ENCODE data around the gene SLC35G2. TPM values are rescaled to one million over a fixed set of nuclear protein-coding genes. Genes with fewer than 3 reads are reported as not detected.

Gene SLC35G2
- total RNA-seq, 3 donors from 2014 or later = 0.41 to 2.4 (median 1.9) TPM

GRCh38 chr3:136802481-136802996 lies 16.4 kb upstream of the SLC35G2 start:
- H3K9me3 ChIP-seq = no peaks in the 10 kb centered on the region
- TF ChIP-seq CTCF (IDR thresholded peaks at IDR 0.05) = no peak
- DNase-seq = peak in 1 of 3 donors; percentile 31
- intact Hi-C loops (cut with DNase I, micrococcal nuclease) = no loop called here
- H3K4me1 ChIP-seq (ENCODE audit: low read depth) = no peaks in the 10 kb centered on the region
- no peak overlapping the region for H3K4me3 ChIP-seq
- ATAC-seq = peak; percentile 87
- H3K36me3 ChIP-seq (ENCODE audit: low read depth) = no peaks in the 10 kb centered on the region

- intact Hi-C loops (cut with DNase I, micrococcal nuclease) = no loop called here
- H3K4me1 ChIP-seq (ENCODE audit: low read depth) = no peaks in the 10 kb centered on the region
- no peaks in the 10 kb centered on the region for H3K9me3 ChIP-seq
- no peak for ATAC-seq
- no peak overlapping the region for H3K4me3 ChIP-seq
- no peak for DNase-seq
- no peaks in the 10 kb centered on the region for H3K36me3 ChIP-seq (ENCODE audit: low read depth)
- no peak for TF ChIP-seq CTCF (IDR thresholded peaks at IDR 0.05)
Observed at GRCh38 chr3:136804141-136804540, 14.8 kb upstream of the SLC35G2 start.

- TF ChIP-seq CTCF (IDR thresholded peaks at IDR 0.05) = no peak
- H3K4me3 ChIP-seq = no peak overlapping the region
- H3K9me3 ChIP-seq = no peaks in the 10 kb centered on the region
- DNase-seq = no peak
- intact Hi-C loops (cut with DNase I, micrococcal nuclease) = no loop called here
- H3K4me1 ChIP-seq (ENCODE audit: low read depth) = no peaks in the 10 kb centered on the region
- no peak for ATAC-seq
- H3K36me3 ChIP-seq (ENCODE audit: low read depth) = no peaks in the 10 kb centered on the region
Observed at GRCh38 chr3:136804813-136805212, 14.1 kb upstream of the SLC35G2 start.

DNA sequence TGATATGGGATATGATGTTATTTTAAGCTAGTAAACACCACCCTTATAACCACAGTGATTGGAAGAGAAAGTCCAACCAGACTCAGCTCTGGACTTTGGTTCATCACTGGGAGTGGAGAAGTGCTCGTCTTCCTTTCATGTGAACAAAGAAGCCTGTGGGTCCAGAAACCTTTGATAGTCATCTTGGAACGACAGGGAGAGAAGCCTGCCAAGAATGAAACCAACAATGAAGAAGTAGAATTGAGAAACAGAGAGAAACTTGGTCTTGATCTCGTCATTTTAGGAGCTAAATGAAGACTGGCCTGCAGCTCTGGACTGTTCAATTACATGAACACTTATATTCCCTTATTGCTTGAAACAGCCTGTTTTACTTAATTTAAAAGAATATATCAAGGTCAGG lies 13.1 kb upstream of the SLC35G2 start:
- Histone ChIP-seq H3K9me3 (no peaks in the 10 kb centered on the region), H3K4me3 (no peak overlapping the region), H3K36me3 (ENCODE audit: low read depth) (no peaks in the 10 kb centered on the region), H3K4me1 (ENCODE audit: low read depth) (no peaks in the 10 kb centered on the region)
- no peak for TF ChIP-seq CTCF (IDR thresholded peaks at IDR 0.05)
- DNase-seq (no peak), ATAC-seq (peak; percentile 39)
- intact Hi-C loops (cut with DNase I, micrococcal nuclease) = no loop called here

DNA sequence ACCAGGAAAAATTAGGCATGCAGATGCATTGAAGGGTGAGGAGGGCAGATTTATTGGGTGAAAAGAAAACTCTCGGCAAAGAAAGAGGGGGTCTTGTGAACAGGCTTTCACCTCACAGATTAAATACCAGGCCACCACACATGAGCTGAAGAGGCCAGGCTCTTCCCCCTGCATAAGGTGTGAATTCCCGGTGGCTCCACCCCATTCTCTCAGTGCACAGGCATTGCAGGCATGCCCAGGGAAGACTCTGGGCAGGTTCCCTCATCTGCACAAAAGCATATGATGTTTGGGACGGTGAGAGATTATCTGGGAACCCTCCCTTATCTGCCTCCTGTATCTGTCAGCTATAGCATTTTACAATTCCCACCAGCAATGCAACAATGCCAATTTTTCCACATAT lies 7.2 kb upstream of the SLC35G2 start:
- DNase-seq (no peak), ATAC-seq (no peak)
- Histone ChIP-seq H3K4me3 (no peak overlapping the region), H3K36me3 (ENCODE audit: low read depth) (no peaks in the 10 kb centered on the region), H3K4me1 (ENCODE audit: low read depth) (no peaks in the 10 kb centered on the region), H3K9me3 (no peaks in the 10 kb centered on the region)
- intact Hi-C loops (cut with DNase I, micrococcal nuclease) = no loop called here
- no peak for TF ChIP-seq CTCF (IDR thresholded peaks at IDR 0.05)

DNA sequence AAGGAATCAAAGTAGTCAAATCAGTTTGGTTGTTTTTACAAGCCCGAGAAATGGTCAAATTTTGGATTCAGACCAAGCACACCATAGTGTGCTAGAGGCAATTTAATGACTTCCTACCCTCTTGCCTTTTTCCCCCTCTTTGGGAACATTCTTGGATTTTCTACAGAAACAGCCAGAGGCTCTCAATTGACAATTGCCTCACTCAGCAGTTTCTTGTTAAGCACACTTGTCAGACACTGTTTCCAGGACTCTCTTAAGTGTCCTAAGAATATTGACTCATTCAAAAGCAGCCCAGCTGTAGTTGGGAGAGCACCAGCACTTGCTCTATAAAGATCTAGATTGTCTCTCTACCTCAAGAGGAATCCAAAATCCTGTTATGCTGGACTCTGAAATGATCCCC lies 1.5 kb upstream of the SLC35G2 start:
- no peaks in the 10 kb centered on the region for H3K36me3 ChIP-seq (ENCODE audit: low read depth)
- intact Hi-C loops (cut with DNase I, micrococcal nuclease) = no loop called here
- H3K4me1 ChIP-seq (ENCODE audit: low read depth) = peaks cover 6% of the 10 kb centered on the region
- TF ChIP-seq CTCF (IDR thresholded peaks at IDR 0.05) = no peak
- ATAC-seq = no peak
- H3K4me3 ChIP-seq = no peak overlapping the region
- DNase-seq = no peak
- H3K9me3 ChIP-seq = no peaks in the 10 kb centered on the region

All from mucosa of descending colon (tissue), 3 donors.